Panc1 (cell line): ENCODE measurements around the gene FOSL2. TPM values are rescaled to one million over a fixed set of nuclear protein-coding genes. Genes with fewer than 3 reads are reported as not detected.

Source experiments
- ATAC-seq: fragments of 200-7000 bp; cut with Tn5 transposase; 2 replicates; pipeline ENCODE4 v1.9.1; 2020; ENCODE audit warnings: mild to moderate bottlenecking, moderate library complexity
- BruUV-seq: library from RNA; stranded (reverse); fragments of 400-500 nt; replicated peaks from 2 replicates; lab custom pipeline; 2021; lab: Mats Ljungman, UMichigan
- CTCF ChIA-PET: fragments of 300-600 bp; sonication (Branson Sonifier 250); formaldehyde crosslinking; loops from one replicate; lab custom pipeline; 2022; ENCODE audit warnings: antibody characterized with exemption; lab: Charles Lee
- POLR2A ChIA-PET: fragments of 300-600 bp; sonication (Branson Sonifier 250); formaldehyde crosslinking; loops from one replicate; lab custom pipeline; 2022; ENCODE audit warnings: antibody characterized with exemption; lab: Charles Lee
- DNase-seq: peaks from one replicate; pipeline ENCODE4 v3.0.0-alpha.2; 2010; ENCODE audit warnings: low read depth, low spot score
- H3K27ac ChIP-seq: 2 replicates; pipeline ENCODE4 v1.5.1; 2011; ENCODE audit warnings: mild to moderate bottlenecking, low read length, inconsistent platforms
- H3K27me3 ChIP-seq: fragments of 200-500 bp; sonication (Bioruptor generic); 2 replicates; pipeline ENCODE4 v1.6.0; 2014; ENCODE audit warnings: low read length, inconsistent platforms; ENCODE audit not compliant: control insufficient read depth, insufficient read depth
- H3K36me3 ChIP-seq: fragments of 200-500 bp; sonication (Bioruptor generic); 2 replicates; pipeline ENCODE4 v1.5.1; 2014; ENCODE audit warnings: inconsistent platforms, mild to moderate bottlenecking, low read length, moderate library complexity; ENCODE audit not compliant: control insufficient read depth, insufficient read depth
- H3K4me1 ChIP-seq: 2 replicates; pipeline ENCODE4 v1.5.1; 2011; ENCODE audit warnings: inconsistent platforms, mild to moderate bottlenecking, low read length, moderate library complexity; ENCODE audit not compliant: control insufficient read depth, insufficient read depth
- H3K4me3 ChIP-seq, 2 experiments: 2 replicates each; pipeline ENCODE4 v1.5.1; 2011 to 2012; ENCODE audit warnings: low read depth in 2 of 2, low read length in 2 of 2, mild to moderate bottlenecking in 2 of 2, inconsistent platforms in 1 of 2, moderate library complexity in 1 of 2
- H3K9me3 ChIP-seq: fragments of 200-500 bp; sonication (Bioruptor generic); 2 replicates; pipeline ENCODE4 v1.5.1; 2014; ENCODE audit warnings: low read depth, mild to moderate bottlenecking, inconsistent platforms, low read length, moderate library complexity; ENCODE audit not compliant: control insufficient read depth, insufficient read depth
- CTCF ChIP-seq: fragments of 450-650 bp; IDR thresholded peaks from 2 replicates; pipeline ENCODE4 v1.5.1; 2017; ENCODE audit warnings: mild to moderate bottlenecking
- POLR2AphosphoS5 ChIP-seq: IDR thresholded peaks from 2 replicates; pipeline ENCODE4 v1.6.1; 2012; ENCODE audit warnings: mild to moderate bottlenecking, low read depth, low read length, moderate library complexity
- REST ChIP-seq, 2 experiments: IDR thresholded peaks; 2 replicates each; pipeline ENCODE4 v1.6.1; 2011 to 2012; ENCODE audit warnings: low read depth in 2 of 2, control low read depth in 1 of 2, low read length in 1 of 2, mild to moderate bottlenecking in 1 of 2, moderate library complexity in 1 of 2; ENCODE audit not compliant: insufficient read depth in 1 of 2
- SIN3A ChIP-seq: IDR thresholded peaks from 2 replicates; pipeline ENCODE4 v1.6.1; 2012; ENCODE audit warnings: low read depth, mild to moderate bottlenecking, low read length, moderate library complexity, borderline replicate concordance; ENCODE audit not compliant: insufficient read depth
- TCF7L2 ChIP-seq: IDR thresholded peaks from 2 replicates; pipeline ENCODE4 v1.6.1; 2011; ENCODE audit warnings: mild to moderate bottlenecking, low read depth, low read length, inconsistent platforms
- in situ Hi-C: cut with HindIII; loops from 2 replicates; pipeline ENCODE4 v1.10.0; 2016; ENCODE audit warnings: low sequenced_read_pairs, low pct_unique_long_range_greater_than_20kb
- intact Hi-C: fragments of 100-400 bp; cut with micrococcal nuclease; formaldehyde crosslinking; loops from one replicate; pipeline ENCODE4 v1.10.0; 2022; ENCODE audit not compliant: unreplicated experiment
- total RNA-seq: library from RNA; stranded (reverse); gene quantifications from one replicate; pipeline ENCODE4 v1.2.1, GENCODE V29; 2021; ENCODE audit not compliant: unreplicated experiment

FOSL2 gene
- total RNA-seq, 1 experiment from 2014 or later: 29.0 TPM

DNA sequence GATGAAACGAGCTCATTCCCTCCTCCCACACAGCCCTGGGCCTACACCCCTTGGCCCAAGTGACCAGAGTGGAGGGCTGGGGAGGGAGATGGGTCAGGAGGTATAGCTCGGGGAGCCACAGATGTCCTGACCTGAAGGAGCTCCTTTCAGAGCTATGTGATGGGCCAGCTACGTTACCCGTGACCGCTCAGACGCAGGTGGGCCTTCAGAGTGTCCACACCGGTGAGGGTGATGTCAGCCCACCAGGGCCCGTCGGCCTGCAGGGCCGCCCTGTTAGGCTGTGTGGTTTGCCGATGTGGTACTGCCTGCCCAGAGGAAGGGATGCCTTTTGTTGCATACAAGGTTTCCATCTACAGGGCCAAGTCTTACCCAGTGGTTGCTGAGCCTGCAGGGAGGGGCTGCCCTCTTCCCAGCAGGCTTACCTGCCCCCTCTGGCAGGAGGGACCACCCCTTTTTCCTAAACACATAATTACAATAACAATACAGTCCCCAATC is 41.8 kb upstream of the FOSL2 start:
- intact Hi-C loops (no loop called here), in situ Hi-C loops (no loop called here)
- no peak overlapping the region for H3K27ac ChIP-seq
- H3K27me3 ChIP-seq: no peaks in the 10 kb centered on the region
- ChIA-PET POLR2A (no interaction called here), CTCF (no interaction called here)
- no TSS peak for BruUV-seq
- DNase-seq (no peak), ATAC-seq (no peak)
- H3K4me1 ChIP-seq: no peaks in the 10 kb centered on the region
- no peaks in the 10 kb centered on the region for H3K36me3 ChIP-seq
- TF ChIP-seq POLR2AphosphoS5 (no peak), SIN3A (no peak), CTCF (no peak), REST (IDR thresholded peaks at IDR 0.05; ENCODE audit: insufficient read depth in 1 of 2, low read depth in 2 of 2, low read length in 1 of 2) (no peak), TCF7L2 (no peak)
- no peak overlapping the region for H3K4me3 ChIP-seq
- no peaks in the 10 kb centered on the region for H3K9me3 ChIP-seq

- DNase-seq: no peak
- TF ChIP-seq SIN3A (no peak), REST (IDR thresholded peaks at IDR 0.05; ENCODE audit: insufficient read depth in 1 of 2, low read depth in 2 of 2, low read length in 1 of 2) (no peak)
- ATAC-seq: no peak
- Histone ChIP-seq H3K36me3 (no peaks in the 10 kb centered on the region), H3K27ac (no peak overlapping the region), H3K9me3 (no peaks in the 10 kb centered on the region), H3K4me1 (no peaks in the 10 kb centered on the region), H3K4me3 (no peak overlapping the region), H3K27me3 (no peaks in the 10 kb centered on the region)
- BruUV-seq: no TSS peak
- intact Hi-C loops: no loop called here
- in situ Hi-C loops: no loop called here
- ChIA-PET CTCF (no interaction called here), POLR2A (no interaction called here)
These were observed 41.0 kb upstream of the FOSL2 start for GRCh38 chr2:28351621-28352020.
